ENCODE data around the gene CKS1B.

- TF ChIP-seq, protein P1, sequence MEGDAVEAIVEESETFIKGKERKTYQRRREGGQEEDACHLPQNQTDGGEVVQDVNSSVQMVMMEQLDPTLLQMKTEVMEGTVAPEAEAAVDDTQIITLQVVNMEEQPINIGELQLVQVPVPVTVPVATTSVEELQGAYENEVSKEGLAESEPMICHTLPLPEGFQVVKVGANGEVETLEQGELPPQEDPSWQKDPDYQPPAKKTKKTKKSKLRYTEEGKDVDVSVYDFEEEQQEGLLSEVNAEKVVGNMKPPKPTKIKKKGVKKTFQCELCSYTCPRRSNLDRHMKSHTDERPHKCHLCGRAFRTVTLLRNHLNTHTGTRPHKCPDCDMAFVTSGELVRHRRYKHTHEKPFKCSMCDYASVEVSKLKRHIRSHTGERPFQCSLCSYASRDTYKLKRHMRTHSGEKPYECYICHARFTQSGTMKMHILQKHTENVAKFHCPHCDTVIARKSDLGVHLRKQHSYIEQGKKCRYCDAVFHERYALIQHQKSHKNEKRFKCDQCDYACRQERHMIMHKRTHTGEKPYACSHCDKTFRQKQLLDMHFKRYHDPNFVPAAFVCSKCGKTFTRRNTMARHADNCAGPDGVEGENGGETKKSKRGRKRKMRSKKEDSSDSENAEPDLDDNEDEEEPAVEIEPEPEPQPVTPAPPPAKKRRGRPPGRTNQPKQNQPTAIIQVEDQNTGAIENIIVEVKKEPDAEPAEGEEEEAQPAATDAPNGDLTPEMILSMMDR (IDR thresholded peaks at IDR 0.05) = no peak
- TF ChIP-seq POLR2AphosphoS5 (IDR thresholded peaks at IDR 0.05) = no peak
- no peak for TF ChIP-seq POLR2A (IDR thresholded peaks at IDR 0.05)
These were observed 28.3 kb upstream of the CKS1B start for GRCh38 chr1:154945962-154946850.
